ENCODE data around the gene IL5. TPM values are rescaled to one million over a fixed set of nuclear protein-coding genes. Genes with fewer than 3 reads are reported as not detected.

IL5 gene
- total and polyA plus RNA-seq, 2 of the 4 experiments (the other 2 are of a cell fraction) = not detected

DNA sequence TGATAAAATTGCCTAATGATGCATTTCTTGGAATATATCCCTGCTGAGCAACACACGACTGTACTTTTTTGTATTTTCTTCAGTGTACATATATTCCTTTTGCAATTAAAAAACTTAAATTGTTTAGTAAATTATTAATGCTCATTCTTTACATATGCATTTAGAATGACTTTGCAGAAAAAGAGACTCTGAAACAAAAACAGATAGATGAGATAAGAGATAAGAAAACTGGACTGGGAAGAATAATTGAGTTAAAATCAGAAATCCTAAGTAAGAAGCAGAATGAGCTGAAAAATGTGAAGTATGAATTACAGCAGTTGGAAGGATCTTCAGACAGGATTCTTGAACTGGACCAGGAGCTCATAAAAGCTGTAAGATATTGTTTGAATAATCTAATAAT lies 46.1 kb upstream of the IL5 start:
- Histone ChIP-seq H4K5ac (ENCODE audit: low read depth, low read length) (no peak overlapping the region), H3K4me2 (ENCODE audit: low read depth, low read length) (no peak overlapping the region), H3K4me3 (ENCODE audit: insufficient read depth, low read depth, low read length) (no peak overlapping the region), H2BK15ac (ENCODE audit: low read depth, low read length) (no peak overlapping the region), H3K79me1 (ENCODE audit: low read depth in 1 of 2, low read length in 2 of 2) (peaks cover 3 to 4% of the 10 kb centered on the region in 2 experiments; a peak in 3 of 4 replicates), H4K91ac (ENCODE audit: insufficient read depth, low read depth, low read length) (no peak overlapping the region), H2BK120ac (ENCODE audit: low read depth, low read length) (no peak overlapping the region), H3K4ac (ENCODE audit: low read depth, low read length) (no peak overlapping the region), H4K20me1 (ENCODE audit: insufficient read depth, low read length) (no peaks in the 10 kb centered on the region), H2AK5ac (ENCODE audit: low read depth, low read length) (no peak overlapping the region), H3K9me1 (ENCODE audit: insufficient read depth, low read length) (0 out of 2 replicates have a peak, but pooled peaks cover 3% of the 10 kb centered on the region), H2AK9ac (replicated peaks; ENCODE audit: low read depth, low read length, poor library complexity) (no peak overlapping the region), H2BK5ac (ENCODE audit: low read depth, low read length, poor library complexity, severe bottlenecking) (no peak overlapping the region), H3K18ac (ENCODE audit: low read depth, low read length) (no peak overlapping the region), H3K27me3 (ENCODE audit: control insufficient read depth, insufficient read depth, low read length) (no peaks in the 10 kb centered on the region), H3K36me3 (ENCODE audit: control insufficient read depth, insufficient read depth, low read length) (peaks cover 11% of the 10 kb centered on the region), H4K8ac (ENCODE audit: low read depth in 2 of 2, low read length in 2 of 2) (no peak overlapping the region), H3K9me3 (ENCODE audit: control insufficient read depth, insufficient read depth, low read length) (no peaks in the 10 kb centered on the region), H2BK20ac (ENCODE audit: low read depth, low read length) (no peak overlapping the region), H2AFZ (replicated peaks; ENCODE audit: low read length, poor library complexity) (no peak overlapping the region), H3K27ac (ENCODE audit: insufficient read depth, low read length) (no peak overlapping the region), H3K4me1 (ENCODE audit: control insufficient read depth, insufficient read depth, low read length) (no peaks in the 10 kb centered on the region; the same call in 1 of the 2 replicates), H3K14ac (replicated peaks; ENCODE audit: low read depth, low read length) (no peak overlapping the region), H3K23ac (ENCODE audit: low read depth, low read length) (no peak overlapping the region), H3K56ac (ENCODE audit: extremely low read depth, insufficient read depth, low read length) (no peak overlapping the region), H3K9ac (ENCODE audit: low read depth, low read length) (no peak overlapping the region)
- no CpG with 5 or more reads among the region's 1 CpG for WGBS, 2 experiments (ENCODE audit: extremely low coverage in 2 of 2, insufficient read length in 1 of 2)
- ATAC-seq (ENCODE audit: low read depth) (no peak), DNase-seq (no peak)
- no TSS peak for BruUV-seq (replicated peaks)
- dilution Hi-C loops (cut with HindIII; ENCODE audit: low sequenced_read_pairs, unreplicated experiment) (no loop called here), intact Hi-C loops (cut with micrococcal nuclease) (loop anchor here (10.0 kb wide), 1 partner anchor 205 kb away; no protein-coding TSS in a partner anchor), in situ Hi-C loops (cut with MboI; ENCODE audit: low sequenced_read_pairs) (no loop called here)
- no peak for TF ChIP-seq CEBPB (IDR thresholded peaks at IDR 0.05; ENCODE audit: low read depth, low read length)
- TF ChIP-seq, protein P1, sequence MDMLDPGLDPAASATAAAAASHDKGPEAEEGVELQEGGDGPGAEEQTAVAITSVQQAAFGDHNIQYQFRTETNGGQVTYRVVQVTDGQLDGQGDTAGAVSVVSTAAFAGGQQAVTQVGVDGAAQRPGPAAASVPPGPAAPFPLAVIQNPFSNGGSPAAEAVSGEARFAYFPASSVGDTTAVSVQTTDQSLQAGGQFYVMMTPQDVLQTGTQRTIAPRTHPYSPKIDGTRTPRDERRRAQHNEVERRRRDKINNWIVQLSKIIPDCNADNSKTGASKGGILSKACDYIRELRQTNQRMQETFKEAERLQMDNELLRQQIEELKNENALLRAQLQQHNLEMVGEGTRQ (IDR thresholded peaks at IDR 0.05; ENCODE audit: low read depth, low read length) = no peak
- no peak for TF ChIP-seq RAD21 (IDR thresholded peaks at IDR 0.05; ENCODE audit: low read length)
- TF ChIP-seq NFE2L2 (IDR thresholded peaks at IDR 0.05; ENCODE audit: low read depth, low read length) = no peak
- TF ChIP-seq, protein P2, sequence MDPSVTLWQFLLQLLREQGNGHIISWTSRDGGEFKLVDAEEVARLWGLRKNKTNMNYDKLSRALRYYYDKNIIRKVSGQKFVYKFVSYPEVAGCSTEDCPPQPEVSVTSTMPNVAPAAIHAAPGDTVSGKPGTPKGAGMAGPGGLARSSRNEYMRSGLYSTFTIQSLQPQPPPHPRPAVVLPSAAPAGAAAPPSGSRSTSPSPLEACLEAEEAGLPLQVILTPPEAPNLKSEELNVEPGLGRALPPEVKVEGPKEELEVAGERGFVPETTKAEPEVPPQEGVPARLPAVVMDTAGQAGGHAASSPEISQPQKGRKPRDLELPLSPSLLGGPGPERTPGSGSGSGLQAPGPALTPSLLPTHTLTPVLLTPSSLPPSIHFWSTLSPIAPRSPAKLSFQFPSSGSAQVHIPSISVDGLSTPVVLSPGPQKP (IDR thresholded peaks at IDR 0.05; ENCODE audit: borderline replicate concordance, low read depth, low read length) = no peak
- no peak for TF ChIP-seq RCOR1 (IDR thresholded peaks at IDR 0.05; ENCODE audit: insufficient replicate concordance, low read length)
- TF ChIP-seq SMC3 (IDR thresholded peaks at IDR 0.05; ENCODE audit: low read depth, low read length) = no peak
- no peak for TF ChIP-seq CTCF (conservative IDR thresholded peaks at IDR 0.05; ENCODE audit: low read depth, low read length)
- no peak for TF ChIP-seq MAFK (IDR thresholded peaks at IDR 0.05; ENCODE audit: low read depth, low read length)
- no peak for TF ChIP-seq BHLHE40 (IDR thresholded peaks at IDR 0.05; ENCODE audit: low read depth, low read length)
- no peak for TF ChIP-seq MXI1 (IDR thresholded peaks at IDR 0.05; ENCODE audit: borderline replicate concordance, low read depth, low read length)
- TF ChIP-seq MAZ (IDR thresholded peaks at IDR 0.05; ENCODE audit: borderline replicate concordance, low read depth, low read length) = no peak
- no peak for TF ChIP-seq RFX5 (IDR thresholded peaks at IDR 0.05; ENCODE audit: low read depth, low read length)
- no peak for TF ChIP-seq FOS (IDR thresholded peaks at IDR 0.05; ENCODE audit: low read depth, low read length)
- ChIA-PET CTCF (no interaction called here), POLR2A (ENCODE audit: unreplicated experiment) (no interaction called here)

Measured in IMR-90 (cell line).